VCaP (cell line): ENCODE results near the gene PARD6G.
A peak's percentile ranks its signal among the peaks of the same experiment; 100 is the strongest.

Experiments
- H3K27ac ChIP-seq: fragments of 450-650 bp; 2 replicates; pipeline ENCODE4 v1.5.1; 2017
- TF ChIP-seq, protein P1 (sequence below): fragments of 450-650 bp; conservative IDR thresholded peaks from 2 replicates; pipeline ENCODE4 v1.5.1; 2017; ENCODE audit warnings: mild to moderate bottlenecking, moderate library complexity

Gene PARD6G

DNA sequence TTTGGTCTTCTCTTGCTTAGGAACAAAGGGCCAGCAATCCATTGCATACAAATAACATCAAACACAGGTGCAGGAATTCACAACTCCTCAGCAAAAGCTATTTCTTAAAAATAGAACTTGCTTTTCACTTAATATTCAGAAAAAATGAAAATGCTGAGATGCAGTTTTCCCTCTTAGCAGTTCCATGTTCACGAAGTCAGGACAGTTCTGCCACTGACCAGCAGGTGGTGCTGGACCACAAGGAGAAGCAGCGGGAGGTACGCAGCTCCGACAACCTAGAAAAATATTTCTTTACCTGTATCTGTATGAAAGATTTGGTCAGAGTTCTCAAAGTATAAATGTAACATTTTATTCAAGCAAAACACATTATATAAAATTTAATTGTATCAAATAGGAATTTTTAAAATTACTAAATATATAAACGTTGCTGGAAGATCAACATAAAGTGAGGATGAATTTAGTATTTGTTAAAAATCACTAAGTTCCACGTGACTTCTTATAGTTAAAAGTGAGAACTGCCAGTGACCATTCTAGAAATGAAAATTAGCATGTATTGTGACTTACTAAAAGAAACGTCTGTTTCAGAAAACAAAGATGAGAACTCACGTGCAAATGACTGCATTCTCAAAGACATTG lies 89.5 kb downstream of the PARD6G start:
- H3K27ac ChIP-seq, result no peak overlapping the region

DNA sequence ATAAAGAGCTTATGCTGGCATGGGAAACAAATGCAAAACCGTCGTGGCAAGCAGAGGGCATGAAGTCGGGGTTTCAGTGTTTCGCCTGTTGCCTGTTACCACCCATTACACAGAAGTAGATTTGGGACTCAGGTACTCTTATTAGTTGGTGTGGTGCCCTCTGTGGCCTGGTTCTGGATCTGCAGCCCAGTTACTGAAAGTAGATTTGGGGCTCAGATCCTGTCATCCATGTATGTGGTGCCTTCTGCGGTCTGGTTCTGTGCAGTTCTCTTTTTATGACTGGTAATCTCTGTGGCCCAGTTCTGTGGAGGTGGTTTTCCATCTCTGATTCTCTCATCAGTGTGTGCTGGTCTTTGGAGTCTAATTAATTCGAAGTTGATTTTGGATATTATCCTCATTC lies 93.0 kb downstream of the PARD6G start:
- TF ChIP-seq, protein P1, sequence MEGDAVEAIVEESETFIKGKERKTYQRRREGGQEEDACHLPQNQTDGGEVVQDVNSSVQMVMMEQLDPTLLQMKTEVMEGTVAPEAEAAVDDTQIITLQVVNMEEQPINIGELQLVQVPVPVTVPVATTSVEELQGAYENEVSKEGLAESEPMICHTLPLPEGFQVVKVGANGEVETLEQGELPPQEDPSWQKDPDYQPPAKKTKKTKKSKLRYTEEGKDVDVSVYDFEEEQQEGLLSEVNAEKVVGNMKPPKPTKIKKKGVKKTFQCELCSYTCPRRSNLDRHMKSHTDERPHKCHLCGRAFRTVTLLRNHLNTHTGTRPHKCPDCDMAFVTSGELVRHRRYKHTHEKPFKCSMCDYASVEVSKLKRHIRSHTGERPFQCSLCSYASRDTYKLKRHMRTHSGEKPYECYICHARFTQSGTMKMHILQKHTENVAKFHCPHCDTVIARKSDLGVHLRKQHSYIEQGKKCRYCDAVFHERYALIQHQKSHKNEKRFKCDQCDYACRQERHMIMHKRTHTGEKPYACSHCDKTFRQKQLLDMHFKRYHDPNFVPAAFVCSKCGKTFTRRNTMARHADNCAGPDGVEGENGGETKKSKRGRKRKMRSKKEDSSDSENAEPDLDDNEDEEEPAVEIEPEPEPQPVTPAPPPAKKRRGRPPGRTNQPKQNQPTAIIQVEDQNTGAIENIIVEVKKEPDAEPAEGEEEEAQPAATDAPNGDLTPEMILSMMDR, result peak; percentile 71
- H3K27ac ChIP-seq, result no peak overlapping the region

More for the DNA sequence above, 89.5 kb downstream of the PARD6G start:
- TF ChIP-seq, protein P1, result peak; percentile 96

DNA sequence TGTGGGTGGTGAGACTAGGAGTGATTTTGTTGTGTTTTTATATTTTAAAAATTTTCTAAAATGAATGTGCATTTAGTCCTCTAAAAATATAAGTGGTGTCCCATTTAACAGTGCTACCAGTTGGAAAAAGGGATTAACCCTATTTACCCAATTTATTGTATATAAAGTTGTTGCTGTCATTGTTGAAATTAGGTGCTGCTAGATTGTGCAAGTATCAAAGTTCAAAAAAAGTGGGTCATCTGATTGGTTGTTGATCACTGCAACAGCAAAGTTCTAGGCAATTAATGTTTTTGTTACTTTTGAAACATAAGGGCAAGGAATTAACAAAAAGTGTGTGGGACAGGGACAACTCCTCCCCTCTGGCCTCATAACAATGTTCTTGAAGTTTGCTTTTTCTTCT lies 97.6 kb downstream of the PARD6G start:
- H3K27ac ChIP-seq, result no peak overlapping the region
- TF ChIP-seq, protein P1, result no peak

DNA sequence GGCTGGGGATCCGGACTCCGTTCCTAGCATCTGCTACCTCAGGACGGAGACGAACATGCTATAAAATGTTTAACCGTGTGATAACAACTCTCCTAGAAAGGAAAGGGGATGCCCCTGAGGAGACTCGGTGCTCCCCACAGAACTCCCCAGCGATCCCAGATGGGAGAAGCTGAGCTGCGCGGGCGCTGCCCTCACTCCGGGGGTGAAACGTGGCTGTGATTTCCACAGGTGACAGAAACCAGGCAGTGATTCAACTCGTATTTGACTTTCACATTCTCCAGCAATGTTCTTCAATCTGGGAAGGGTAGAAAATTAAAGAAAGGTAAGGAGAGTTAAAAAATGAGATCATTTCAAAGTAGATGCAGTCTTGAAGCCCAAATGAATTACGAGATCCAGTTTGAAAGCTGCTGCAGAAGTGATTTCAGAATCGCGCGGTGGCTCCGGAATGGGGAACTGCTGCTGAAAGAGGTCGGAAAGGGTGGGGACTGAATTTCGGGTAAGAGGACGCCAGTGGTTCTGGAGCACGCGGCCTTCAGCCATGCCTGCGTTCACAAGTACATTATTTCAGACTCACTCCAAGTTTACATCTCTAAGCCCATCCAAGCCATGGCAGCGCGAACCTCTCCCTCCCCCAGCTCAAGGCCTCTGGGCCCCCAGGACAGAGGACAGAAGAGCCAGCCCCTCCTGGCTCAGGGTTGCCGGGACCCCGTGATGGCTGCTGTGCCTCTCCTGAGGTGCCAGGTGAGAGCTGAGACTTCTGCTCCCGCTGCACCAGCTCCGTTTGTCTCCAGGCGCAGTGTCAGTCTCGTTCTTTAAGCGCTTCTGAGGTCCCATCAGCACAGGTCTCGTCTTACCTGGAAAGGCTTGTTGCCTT lies 98.8 kb downstream of the PARD6G start:
- TF ChIP-seq, protein P1, result no peak
- H3K27ac ChIP-seq, result no peak overlapping the region

DNA sequence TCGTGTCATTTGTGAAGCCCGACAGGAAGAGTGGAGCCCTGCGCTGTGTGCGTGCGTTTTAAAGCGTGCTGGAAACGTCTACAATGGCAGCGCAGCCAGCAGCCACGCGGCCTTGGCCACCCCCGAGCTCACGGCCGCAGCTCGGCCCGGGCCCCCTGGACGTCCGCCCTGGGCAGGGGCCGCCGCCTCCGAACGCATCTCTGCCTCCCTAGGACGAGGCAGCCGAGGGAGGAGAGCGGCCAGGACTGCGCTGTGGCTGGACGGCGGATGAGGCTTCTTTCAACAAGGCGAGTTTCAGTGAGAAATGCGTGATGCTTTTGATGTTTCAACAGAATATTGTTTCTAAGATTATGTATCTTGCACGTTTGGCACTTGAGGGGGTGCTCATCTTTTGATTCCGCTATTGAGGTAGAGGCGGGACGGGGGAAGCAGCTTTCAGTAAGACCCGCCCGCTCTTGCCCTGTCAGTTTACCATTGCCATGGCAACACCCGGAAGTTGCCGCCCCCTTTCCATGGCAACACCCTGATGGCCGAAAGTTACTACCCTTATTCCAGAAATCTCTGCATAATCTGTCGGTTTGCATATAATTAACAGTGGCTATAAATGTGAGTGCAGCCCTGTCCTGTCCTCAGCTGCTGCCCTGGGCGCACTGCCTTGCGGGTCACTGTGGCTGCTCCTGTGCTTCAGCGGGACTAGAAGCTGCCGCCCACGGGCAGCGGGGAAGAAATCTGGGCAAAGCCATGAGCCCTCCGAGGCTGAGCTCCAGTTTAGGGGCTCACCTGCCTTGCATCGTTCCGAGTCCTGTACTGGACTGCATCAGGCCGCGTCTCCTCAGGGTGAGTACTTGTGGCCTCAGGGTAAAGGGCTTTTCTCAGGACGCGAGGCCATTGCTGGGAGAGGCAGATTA lies 99.6 kb downstream of the PARD6G start:
- no peak overlapping the region for H3K27ac ChIP-seq
- TF ChIP-seq, protein P1, result no peak

DNA sequence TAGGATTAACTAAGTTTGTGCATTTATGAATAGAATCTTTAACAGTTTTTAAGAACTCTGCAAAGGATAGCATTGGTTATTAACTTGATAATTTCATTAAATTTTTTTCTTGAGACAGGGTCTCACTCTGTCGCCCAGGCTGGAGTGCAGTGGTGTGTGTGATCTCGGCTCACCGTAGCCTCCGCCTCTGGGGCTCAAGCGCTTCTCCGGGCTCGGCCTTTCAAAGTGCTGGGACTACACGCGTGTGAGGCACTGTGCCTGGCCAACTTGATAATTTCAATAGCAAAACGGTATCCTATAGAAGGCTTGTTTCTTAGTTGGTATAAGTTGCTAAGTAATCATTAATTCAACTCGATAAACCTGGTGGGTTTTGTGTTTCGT lies 100.3 kb downstream of the PARD6G start:
- TF ChIP-seq, protein P1, result no peak
- no peak overlapping the region for H3K27ac ChIP-seq
